ENCODE measurements around the gene SSBP3.
A peak's percentile ranks its signal among the peaks of the same experiment; 100 is the strongest.

SSBP3 gene

DNA sequence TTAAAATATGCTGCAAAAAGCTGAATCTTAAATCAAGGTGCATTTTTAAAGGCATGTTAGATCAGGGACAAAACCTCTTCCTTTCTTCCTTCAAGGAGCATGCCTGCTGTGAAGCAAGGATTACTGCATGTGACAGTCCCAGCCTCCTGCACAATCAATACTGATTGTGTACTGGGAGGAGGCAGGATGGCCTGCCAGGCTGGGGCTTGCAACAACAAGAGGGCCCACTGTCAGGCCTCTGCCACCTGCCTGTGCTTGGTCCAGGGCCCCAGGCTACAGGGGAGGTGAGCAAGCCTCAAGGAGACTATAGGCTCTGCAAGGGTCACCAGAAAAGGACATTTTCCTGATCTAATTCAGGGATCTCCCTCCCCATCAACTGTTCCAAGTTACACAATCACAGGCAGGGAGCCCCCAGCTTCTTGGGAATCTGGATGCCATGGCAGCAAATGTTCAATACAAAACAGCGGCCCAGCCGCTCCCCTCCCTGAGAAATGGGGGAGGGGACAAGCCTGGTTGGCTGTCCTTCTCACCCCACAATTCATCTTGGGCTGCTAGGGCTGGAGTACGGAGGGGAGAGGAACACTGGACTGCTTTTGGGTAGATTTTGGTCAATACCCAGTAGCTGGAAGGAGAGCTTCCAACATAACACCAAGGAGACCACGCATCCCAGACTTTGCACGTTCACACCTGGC is 76.7 kb downstream of the SSBP3 start:
- Histone ChIP-seq H4K91ac (ENCODE audit: low read length) (no peak overlapping the region), H2BK15ac (ENCODE audit: low read depth, poor library complexity, severe bottlenecking) (no peak overlapping the region), H3K14ac (ENCODE audit: low read length in 2 of 2) (peak overlapping the region in 1 of 2 experiments; percentile 94), H2BK5ac (ENCODE audit: low read depth, low read length, poor library complexity, severe bottlenecking) (no peak overlapping the region), H2AK5ac (ENCODE audit: low read length, severe bottlenecking) (no peak overlapping the region), H3K9me3 (ENCODE audit: control insufficient read depth, low read length) (no peaks in the 10 kb centered on the region), H3K4me3 (ENCODE audit: insufficient read depth in 1 of 2, low read depth in 1 of 2, low read length in 2 of 2) (no peak overlapping the region), H4K8ac (ENCODE audit: low read length) (peak overlapping the region; percentile 19), H3K9ac (ENCODE audit: low read length) (no peak overlapping the region), H3K4ac (ENCODE audit: low read depth in 1 of 2, low read length in 2 of 2) (peak overlapping the region; percentile 3 to 31), H2BK120ac (ENCODE audit: low read depth, low read length) (no peak overlapping the region), H3K18ac (ENCODE audit: low read depth in 1 of 2, low read length in 2 of 2) (peak overlapping the region in 1 of 2 experiments; percentile 63), H2BK12ac (ENCODE audit: low read length in 2 of 2) (peak overlapping the region in 1 of 2 experiments; percentile 81), H3K27me3 (ENCODE audit: control insufficient read depth in 1 of 2, insufficient read depth in 1 of 2, low read length in 2 of 2) (no peaks in the 10 kb centered on the region), H3K4me2 (ENCODE audit: low read length, poor library complexity, severe bottlenecking) (no peak overlapping the region), H3K36me3 (ENCODE audit: control insufficient read depth in 1 of 2, insufficient read depth in 2 of 2, low read depth in 1 of 2, low read length in 2 of 2) (peaks cover 0 to 12% of the 10 kb centered on the region in 2 experiments), H3K27ac (ENCODE audit: low read length, poor library complexity, severe bottlenecking) (no peak overlapping the region), H3K79me1 (replicated peaks; ENCODE audit: low read length, poor library complexity, severe bottlenecking) (peaks cover 54% of the 10 kb centered on the region), H3K4me1 (ENCODE audit: control insufficient read depth, insufficient read depth, low read depth, low read length) (peaks cover 20% of the 10 kb centered on the region), H3K23ac (ENCODE audit: low read length in 2 of 2) (no peak overlapping the region), H2AFZ (ENCODE audit: low read depth, low read length) (no peak overlapping the region)
- 83% methylated on average over 3 of the region's 5 CpGs for WGBS
- peak; percentile 44 for DNase-seq

DNA sequence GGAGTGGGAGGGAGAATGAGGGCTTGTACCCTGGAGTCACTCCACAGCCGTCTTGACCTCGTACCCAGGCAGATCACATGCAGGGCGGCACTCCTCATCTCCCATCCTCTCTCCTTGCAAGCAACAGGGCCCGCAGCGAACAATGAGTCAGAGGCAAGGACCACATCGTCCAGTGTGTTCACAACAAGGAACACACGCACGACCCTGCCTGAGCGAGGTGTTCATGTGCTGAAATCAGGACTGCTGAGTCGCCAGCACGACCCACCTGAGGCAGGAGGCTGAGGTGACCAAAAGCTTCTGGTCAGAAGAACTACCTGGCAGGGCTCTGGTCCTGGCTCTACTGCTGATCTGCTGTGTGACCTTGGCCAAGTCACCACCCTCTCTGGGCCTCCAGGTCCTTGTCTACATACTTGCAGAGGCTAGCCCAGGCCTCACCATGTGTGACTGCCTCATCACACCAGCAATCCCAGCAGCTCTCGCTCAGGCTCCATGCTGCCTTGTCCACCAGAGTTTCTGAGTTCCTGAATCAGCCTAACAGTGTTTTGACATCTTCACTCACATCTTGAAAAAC is 78.0 kb downstream of the SSBP3 start:
- Histone ChIP-seq H3K18ac (ENCODE audit: low read depth in 1 of 2, low read length in 2 of 2) (peak overlapping the region; percentile 11 to 91), H3K9ac (ENCODE audit: low read length) (no peak overlapping the region), H3K27ac (ENCODE audit: low read length, poor library complexity, severe bottlenecking) (no peak overlapping the region), H3K79me1 (replicated peaks; ENCODE audit: low read length, poor library complexity, severe bottlenecking) (peaks cover 58% of the 10 kb centered on the region), H3K14ac (ENCODE audit: low read length in 2 of 2) (peak overlapping the region in 1 of 2 experiments; percentile 63), H3K4me1 (ENCODE audit: control insufficient read depth, insufficient read depth, low read depth, low read length) (peaks cover 19% of the 10 kb centered on the region), H2AFZ (ENCODE audit: low read depth, low read length) (no peak overlapping the region), H3K36me3 (ENCODE audit: control insufficient read depth in 1 of 2, insufficient read depth in 2 of 2, low read depth in 1 of 2, low read length in 2 of 2) (peaks cover 0 to 10% of the 10 kb centered on the region in 2 experiments), H4K91ac (ENCODE audit: low read length) (peak overlapping the region; percentile 12), H2BK15ac (ENCODE audit: low read depth, poor library complexity, severe bottlenecking) (peak overlapping the region; percentile 84), H3K4me3 (ENCODE audit: insufficient read depth in 1 of 2, low read depth in 1 of 2, low read length in 2 of 2) (no peak overlapping the region), H3K27me3 (ENCODE audit: control insufficient read depth in 1 of 2, insufficient read depth in 1 of 2, low read length in 2 of 2) (no peaks in the 10 kb centered on the region), H2BK5ac (ENCODE audit: low read depth, low read length, poor library complexity, severe bottlenecking) (no peak overlapping the region), H2AK5ac (ENCODE audit: low read length, severe bottlenecking) (no peak overlapping the region), H2BK120ac (ENCODE audit: low read depth, low read length) (no peak overlapping the region), H3K4ac (ENCODE audit: low read depth in 1 of 2, low read length in 2 of 2) (peak overlapping the region; percentile 5 to 56), H3K9me3 (ENCODE audit: control insufficient read depth, low read length) (no peaks in the 10 kb centered on the region), H3K4me2 (ENCODE audit: low read length, poor library complexity, severe bottlenecking) (no peak overlapping the region), H2BK12ac (ENCODE audit: low read length in 2 of 2) (peak overlapping the region; percentile 22 to 37), H4K8ac (ENCODE audit: low read length) (peak overlapping the region; percentile 33), H3K23ac (ENCODE audit: low read length in 2 of 2) (no peak overlapping the region)
- 46% methylated on average over 12 of the region's 12 CpGs for WGBS
- peak; percentile 86 for DNase-seq

DNA sequence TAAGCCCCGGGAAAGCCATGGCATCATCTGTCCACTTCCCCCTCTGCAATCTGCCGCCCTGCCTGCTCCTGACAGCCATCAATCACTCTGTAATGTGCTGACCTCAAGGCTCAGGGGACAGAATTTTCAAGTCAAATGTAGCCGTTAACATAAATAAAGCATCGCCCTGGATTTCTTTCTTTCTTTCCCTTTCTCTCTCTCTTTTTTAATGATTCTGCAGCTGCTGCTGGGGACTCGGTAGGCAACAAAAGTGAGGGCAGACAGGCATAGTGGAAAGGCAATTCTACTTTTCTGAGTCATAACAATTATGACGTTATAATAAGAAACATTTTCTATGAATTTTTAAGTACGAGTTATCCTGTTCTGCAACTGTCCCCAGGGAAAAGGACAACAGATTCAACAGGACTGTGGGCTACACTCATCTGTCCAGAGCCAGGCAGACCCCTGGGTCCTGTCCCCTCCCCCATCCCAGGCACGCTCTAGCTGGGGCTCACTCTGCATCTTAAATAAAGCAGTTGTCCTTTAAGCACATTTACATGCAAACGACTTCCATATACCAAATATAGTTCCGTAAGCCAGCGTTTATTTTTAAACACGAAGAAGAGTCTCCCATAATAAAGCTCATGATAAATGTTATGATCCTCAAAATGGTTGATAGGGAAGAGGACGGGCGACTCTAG is 78.7 kb downstream of the SSBP3 start:
- peaks cover 54% of the 10 kb centered on the region for H3K79me1 ChIP-seq (replicated peaks; ENCODE audit: low read length, poor library complexity, severe bottlenecking)
- peak overlapping the region; percentile 49 to 91 for H3K18ac ChIP-seq (ENCODE audit: low read depth in 1 of 2, low read length in 2 of 2)
- H3K4me1 ChIP-seq (ENCODE audit: control insufficient read depth, insufficient read depth, low read depth, low read length) = peaks cover 19% of the 10 kb centered on the region
- H3K9me3 ChIP-seq (ENCODE audit: control insufficient read depth, low read length) = no peaks in the 10 kb centered on the region
- no peak overlapping the region for H2BK15ac ChIP-seq (ENCODE audit: low read depth, poor library complexity, severe bottlenecking)
- no peak overlapping the region for H2AK5ac ChIP-seq (ENCODE audit: low read length, severe bottlenecking)
- no peak overlapping the region for H3K23ac ChIP-seq (ENCODE audit: low read length in 2 of 2)
- H4K8ac ChIP-seq (ENCODE audit: low read length) = peak overlapping the region; percentile 33
- peak overlapping the region; percentile 46 to 89 for H3K4ac ChIP-seq (ENCODE audit: low read depth in 1 of 2, low read length in 2 of 2)
- no peak overlapping the region for H3K4me2 ChIP-seq (ENCODE audit: low read length, poor library complexity, severe bottlenecking)
- H3K36me3 ChIP-seq (ENCODE audit: control insufficient read depth in 1 of 2, insufficient read depth in 2 of 2, low read depth in 1 of 2, low read length in 2 of 2) = peaks cover 0 to 9% of the 10 kb centered on the region in 2 experiments
- WGBS = 19% methylated on average over 11 of the region's 14 CpGs
- peak overlapping the region; percentile 44 to 70 for H2BK12ac ChIP-seq (ENCODE audit: low read length in 2 of 2)
- H2BK5ac ChIP-seq (ENCODE audit: low read depth, low read length, poor library complexity, severe bottlenecking) = no peak overlapping the region
- no peak overlapping the region for H2BK120ac ChIP-seq (ENCODE audit: low read depth, low read length)
- peak overlapping the region; percentile 77 for H3K9ac ChIP-seq (ENCODE audit: low read length)
- peak overlapping the region in 1 of 2 experiments; percentile 25 for H3K4me3 ChIP-seq (ENCODE audit: insufficient read depth in 1 of 2, low read depth in 1 of 2, low read length in 2 of 2)
- H3K14ac ChIP-seq (ENCODE audit: low read length in 2 of 2) = peak overlapping the region in 1 of 2 experiments; percentile 63
- H3K27me3 ChIP-seq (ENCODE audit: control insufficient read depth in 1 of 2, insufficient read depth in 1 of 2, low read length in 2 of 2) = no peaks in the 10 kb centered on the region
- DNase-seq = peak; percentile 69
- H3K27ac ChIP-seq (ENCODE audit: low read length, poor library complexity, severe bottlenecking) = no peak overlapping the region
- H2AFZ ChIP-seq (ENCODE audit: low read depth, low read length) = no peak overlapping the region
- peak overlapping the region; percentile 12 for H4K91ac ChIP-seq (ENCODE audit: low read length)

Measured in mesenchymal stem cell (in vitro differentiated cells and primary cell).